Chondrocyte (in vitro differentiated cells): ENCODE measurements around the gene PANX3. TPM values are rescaled to one million over a fixed set of nuclear protein-coding genes. Genes with fewer than 3 reads are reported as not detected.

Source experiments
- DNase-seq: peaks from one replicate; pipeline ENCODE4 v3.0.0; 2021; ENCODE audit warnings: mixed read lengths, low spot score
- H3K27ac Mint-ChIP-seq: one replicate; pipeline ENCODE4 v1.8.0; 2021; ENCODE audit warnings: mild to moderate bottlenecking, moderate library complexity, mixed read lengths; ENCODE audit not compliant: unreplicated experiment
- H3K27me3 Mint-ChIP-seq: 2 replicates; pipeline ENCODE4 v1.8.0; 2021; ENCODE audit warnings: low read depth, mixed read lengths
- H3K36me3 Mint-ChIP-seq: 2 replicates; pipeline ENCODE4 v1.8.0; 2021; ENCODE audit warnings: low read depth, mixed read lengths
- H3K4me1 Mint-ChIP-seq: 2 replicates; pipeline ENCODE4 v1.8.0; 2021; ENCODE audit warnings: low read depth, mild to moderate bottlenecking, mixed read lengths
- H3K4me3 Mint-ChIP-seq: one replicate; pipeline ENCODE4 v1.8.0; 2021; ENCODE audit warnings: mild to moderate bottlenecking, moderate library complexity, mixed read lengths; ENCODE audit not compliant: unreplicated experiment
- H3K9me3 Mint-ChIP-seq: 2 replicates; pipeline ENCODE4 v1.8.0; 2021; ENCODE audit warnings: low read depth, mixed read lengths
- total RNA-seq: library from RNA; stranded (reverse); gene quantifications from 3 replicates; pipeline ENCODE4 v1.2.1, GENCODE V29; 2021
- TF ChIP-seq, protein P1 (sequence below): fragments of 200-600 bp; sonication (generic); IDR thresholded peaks from 2 replicates; pipeline ENCODE4 v1.5.0; 2021; ENCODE audit warnings: antibody characterized with exemption, mild to moderate bottlenecking, moderate library complexity

The PANX3 gene
- total RNA-seq, 1 donor from 2014 or later = not detected

DNA sequence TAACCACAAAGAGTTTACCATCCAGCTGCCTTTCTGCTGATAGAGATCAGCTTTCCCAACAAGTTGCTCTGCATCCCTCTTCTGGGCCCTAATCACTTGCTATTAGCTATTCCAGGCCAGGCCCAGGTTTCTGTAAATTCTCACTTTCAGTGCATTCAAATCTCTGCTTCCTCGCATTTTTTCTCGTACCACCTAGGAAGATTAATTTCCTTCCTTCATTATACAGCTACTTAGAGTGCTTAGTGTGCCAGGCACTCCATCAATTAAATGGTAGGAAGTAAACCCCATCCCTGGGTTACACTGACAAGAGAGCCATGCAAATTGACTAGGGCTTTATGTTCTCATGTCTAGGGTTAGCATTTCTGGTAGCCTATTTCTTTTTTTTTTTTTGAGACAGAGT lies 52.6 kb downstream of the PANX3 start:
- H3K27me3 Mint-ChIP-seq = no peaks in the 10 kb centered on the region
- no peak overlapping the region for H3K4me3 Mint-ChIP-seq
- peaks cover 4% of the 10 kb centered on the region for H3K36me3 Mint-ChIP-seq
- no peaks in the 10 kb centered on the region for H3K4me1 Mint-ChIP-seq
- DNase-seq = no peak
- no peaks in the 10 kb centered on the region for H3K9me3 Mint-ChIP-seq
- TF ChIP-seq, protein P1, sequence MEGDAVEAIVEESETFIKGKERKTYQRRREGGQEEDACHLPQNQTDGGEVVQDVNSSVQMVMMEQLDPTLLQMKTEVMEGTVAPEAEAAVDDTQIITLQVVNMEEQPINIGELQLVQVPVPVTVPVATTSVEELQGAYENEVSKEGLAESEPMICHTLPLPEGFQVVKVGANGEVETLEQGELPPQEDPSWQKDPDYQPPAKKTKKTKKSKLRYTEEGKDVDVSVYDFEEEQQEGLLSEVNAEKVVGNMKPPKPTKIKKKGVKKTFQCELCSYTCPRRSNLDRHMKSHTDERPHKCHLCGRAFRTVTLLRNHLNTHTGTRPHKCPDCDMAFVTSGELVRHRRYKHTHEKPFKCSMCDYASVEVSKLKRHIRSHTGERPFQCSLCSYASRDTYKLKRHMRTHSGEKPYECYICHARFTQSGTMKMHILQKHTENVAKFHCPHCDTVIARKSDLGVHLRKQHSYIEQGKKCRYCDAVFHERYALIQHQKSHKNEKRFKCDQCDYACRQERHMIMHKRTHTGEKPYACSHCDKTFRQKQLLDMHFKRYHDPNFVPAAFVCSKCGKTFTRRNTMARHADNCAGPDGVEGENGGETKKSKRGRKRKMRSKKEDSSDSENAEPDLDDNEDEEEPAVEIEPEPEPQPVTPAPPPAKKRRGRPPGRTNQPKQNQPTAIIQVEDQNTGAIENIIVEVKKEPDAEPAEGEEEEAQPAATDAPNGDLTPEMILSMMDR = no peak
- no peak overlapping the region for H3K27ac Mint-ChIP-seq

- TF ChIP-seq, protein P1 = no peak
- H3K4me1 Mint-ChIP-seq = peaks cover 1% of the 10 kb centered on the region
- H3K4me3 Mint-ChIP-seq = no peak overlapping the region
- H3K27ac Mint-ChIP-seq = no peak overlapping the region
- H3K9me3 Mint-ChIP-seq = no peaks in the 10 kb centered on the region
- H3K27me3 Mint-ChIP-seq = no peaks in the 10 kb centered on the region
- peaks cover 2% of the 10 kb centered on the region for H3K36me3 Mint-ChIP-seq
- DNase-seq = no peak
Measured at GRCh38 chr11:124667601-124668000, 56.4 kb downstream of the PANX3 start.

GRCh38 chr11:124669193-124669592 lies 58.0 kb downstream of the PANX3 start:
- H3K27me3 Mint-ChIP-seq = no peaks in the 10 kb centered on the region
- H3K36me3 Mint-ChIP-seq = peaks cover 2% of the 10 kb centered on the region
- H3K4me1 Mint-ChIP-seq = peaks cover 10% of the 10 kb centered on the region
- DNase-seq = no peak
- TF ChIP-seq, protein P1 = peak; percentile 92
- H3K9me3 Mint-ChIP-seq = no peaks in the 10 kb centered on the region
- no peak overlapping the region for H3K27ac Mint-ChIP-seq
- H3K4me3 Mint-ChIP-seq = no peak overlapping the region

Other genes starting within 250 kb of the PANX3 start
- not detected in 3 replicates for gene OR8B2, start 226.9 kb upstream of the PANX3 start, total RNA-seq
- gene OR8B3, start 212.4 kb upstream of the PANX3 start, total RNA-seq = not detected in 3 replicates
- not detected in 3 replicates for gene OR8B4, start 186.6 kb upstream of the PANX3 start, total RNA-seq
- gene OR8B8, start 165.7 kb upstream of the PANX3 start, total RNA-seq = not detected in 3 replicates
- gene OR8B12, start 67.8 kb upstream of the PANX3 start, total RNA-seq = not detected in 3 replicates
- gene OR8A1, start 41.4 kb upstream of the PANX3 start, total RNA-seq = 0.07 to 0.23 TPM in 2 of 3 replicates, not detected in the other
- gene TBRG1, start 11.4 kb downstream of the PANX3 start, total RNA-seq = 22.4 to 30.9 TPM (median 30.0 TPM) in 3 replicates
- gene SIAE, start 62.3 kb downstream of the PANX3 start, total RNA-seq = 8.3 to 15.2 TPM (median 9.6 TPM) in 3 replicates
- gene SPA17, start 62.5 kb downstream of the PANX3 start, total RNA-seq = 1.7 to 3.6 TPM (median 3.2 TPM) in 3 replicates
- gene NRGN, start 128.5 kb downstream of the PANX3 start, total RNA-seq = 1.6 to 2.4 TPM (median 1.8 TPM) in 3 replicates
- not detected in 3 replicates for gene VSIG2, start 140.8 kb downstream of the PANX3 start, total RNA-seq
- gene ESAM, start 150.9 kb downstream of the PANX3 start, total RNA-seq = 1.7 to 2.6 TPM (median 2.0 TPM) in 3 replicates
- gene MSANTD2, start 189.0 kb downstream of the PANX3 start, total RNA-seq = 10.4 to 12.5 TPM (median 10.6 TPM) in 3 replicates